Measurements from ENCODE around the gene GRIN2D. TPM values are rescaled to one million over a fixed set of nuclear protein-coding genes. Genes with fewer than 3 reads are reported as not detected.

The GRIN2D gene
- polyA plus RNA-seq, 1 of the 3 experiments (the other 2 are of a cell fraction), result 0.92 TPM

GRCh38 chr19:48413879-48414587 is 20.6 kb downstream of the GRIN2D start:
- H3K4me2 ChIP-seq, result no peak overlapping the region
- H3K36me3 ChIP-seq (replicated peaks in 1 of 2; ENCODE audit: control insufficient read depth in 1 of 2, insufficient read depth in 2 of 2, low read length in 1 of 2), result no peaks in the 10 kb centered on the region
- no peak overlapping the region for H3K9ac ChIP-seq
- DNase-seq, result no peak
- H3K4me3 ChIP-seq (ENCODE audit: low read depth in 2 of 2, low read length in 1 of 2), result no peak overlapping the region
- H3F3A ChIP-seq (replicated peaks; ENCODE audit: insufficient read depth), result no peaks in the 10 kb centered on the region
- H3K9me2 ChIP-seq, result no peaks in the 10 kb centered on the region
- no peak overlapping the region; the same call in 1 of the 2 replicates for H2AFZ ChIP-seq (ENCODE audit: low read depth)
- TF ChIP-seq RFX5 (IDR thresholded peaks at IDR 0.05; ENCODE audit: low read length) (no peak), FOXM1 (IDR thresholded peaks at IDR 0.05; ENCODE audit: low read depth) (no peak), SMC3 (IDR thresholded peaks at IDR 0.05; ENCODE audit: low read depth, low read length) (no peak), EZH2phosphoT487 (IDR thresholded peaks at IDR 0.05; ENCODE audit: borderline replicate concordance, low read depth) (no peak), MXI1 (IDR thresholded peaks at IDR 0.05; ENCODE audit: low read depth, low read length) (no peak), NRF1 (IDR thresholded peaks at IDR 0.05; ENCODE audit: low read depth, low read length) (no peak), ELF1 (IDR thresholded peaks at IDR 0.05) (no peak)
- TF ChIP-seq, protein P1, sequence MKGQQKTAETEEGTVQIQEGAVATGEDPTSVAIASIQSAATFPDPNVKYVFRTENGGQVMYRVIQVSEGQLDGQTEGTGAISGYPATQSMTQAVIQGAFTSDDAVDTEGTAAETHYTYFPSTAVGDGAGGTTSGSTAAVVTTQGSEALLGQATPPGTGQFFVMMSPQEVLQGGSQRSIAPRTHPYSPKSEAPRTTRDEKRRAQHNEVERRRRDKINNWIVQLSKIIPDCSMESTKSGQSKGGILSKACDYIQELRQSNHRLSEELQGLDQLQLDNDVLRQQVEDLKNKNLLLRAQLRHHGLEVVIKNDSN (IDR thresholded peaks at IDR 0.05; ENCODE audit: borderline replicate concordance, low read depth), result no peak
- TF ChIP-seq, protein P2, sequence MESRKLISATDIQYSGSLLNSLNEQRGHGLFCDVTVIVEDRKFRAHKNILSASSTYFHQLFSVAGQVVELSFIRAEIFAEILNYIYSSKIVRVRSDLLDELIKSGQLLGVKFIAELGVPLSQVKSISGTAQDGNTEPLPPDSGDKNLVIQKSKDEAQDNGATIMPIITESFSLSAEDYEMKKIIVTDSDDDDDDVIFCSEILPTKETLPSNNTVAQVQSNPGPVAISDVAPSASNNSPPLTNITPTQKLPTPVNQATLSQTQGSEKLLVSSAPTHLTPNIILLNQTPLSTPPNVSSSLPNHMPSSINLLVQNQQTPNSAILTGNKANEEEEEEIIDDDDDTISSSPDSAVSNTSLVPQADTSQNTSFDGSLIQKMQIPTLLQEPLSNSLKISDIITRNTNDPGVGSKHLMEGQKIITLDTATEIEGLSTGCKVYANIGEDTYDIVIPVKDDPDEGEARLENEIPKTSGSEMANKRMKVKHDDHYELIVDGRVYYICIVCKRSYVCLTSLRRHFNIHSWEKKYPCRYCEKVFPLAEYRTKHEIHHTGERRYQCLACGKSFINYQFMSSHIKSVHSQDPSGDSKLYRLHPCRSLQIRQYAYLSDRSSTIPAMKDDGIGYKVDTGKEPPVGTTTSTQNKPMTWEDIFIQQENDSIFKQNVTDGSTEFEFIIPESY (IDR thresholded peaks at IDR 0.05; ENCODE audit: borderline replicate concordance, low read depth), result no peak
- POLR2A ChIA-PET, result no interaction called here
- peak overlapping the region in 1 of 2 experiments; percentile 11; a peak in 1 of 4 replicates for H3K27ac ChIP-seq (ENCODE audit: low read depth in 2 of 2, low read length in 1 of 2)
- H4K20me1 ChIP-seq (ENCODE audit: insufficient read depth), result no peaks in the 10 kb centered on the region
- no peaks in the 10 kb centered on the region for H3K9me3 ChIP-seq
- CTCF ChIA-PET, result interaction anchor here (0.5 to 1.8 kb wide), 3 partner anchors 75 to 787 kb away, joined by 3 read pairs; no protein-coding TSS in a partner anchor
- 70% methylated on average over 18 of the region's 24 CpGs for WGBS (ENCODE audit: low lambda C conversion rate)
- no peaks in the 10 kb centered on the region; a peak in 1 of 4 replicates for H3K4me1 ChIP-seq (ENCODE audit: control insufficient read depth in 1 of 2, insufficient read depth in 2 of 2, low read depth in 1 of 2, low read length in 1 of 2)
- no peaks in the 10 kb centered on the region for H3K79me2 ChIP-seq (ENCODE audit: insufficient read depth)
- H3K27me3 ChIP-seq (ENCODE audit: insufficient read depth), result no peaks in the 10 kb centered on the region

DNA sequence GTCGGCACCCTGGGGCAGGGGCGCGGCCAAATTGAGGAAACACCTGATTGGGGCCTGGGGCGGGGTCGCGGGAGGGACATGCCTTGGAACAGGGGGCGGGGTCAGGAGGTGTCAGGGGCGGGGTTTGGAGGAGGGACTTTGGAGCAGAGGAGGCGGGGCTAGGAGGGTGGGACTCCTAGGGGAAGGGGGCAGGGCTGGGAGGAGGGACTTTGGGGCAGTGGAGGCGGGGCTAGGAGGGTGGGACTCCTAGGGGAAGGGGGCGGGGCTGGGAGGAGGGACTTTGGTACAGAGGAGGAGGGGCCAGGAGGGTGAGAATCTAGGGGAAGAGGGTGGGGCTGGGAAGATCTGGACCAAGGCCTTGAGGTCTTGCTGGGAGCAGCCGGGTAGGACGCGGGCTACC is 21.9 kb downstream of the GRIN2D start:
- H3K9me2 ChIP-seq, result no peaks in the 10 kb centered on the region
- POLR2A ChIA-PET, result no interaction called here
- CTCF ChIA-PET, result interaction anchor here (0.9 to 1.8 kb wide), 2 partner anchors 8 to 168 kb away, joined by 3 read pairs; no protein-coding TSS in a partner anchor
- H3K4me1 ChIP-seq (ENCODE audit: control insufficient read depth in 1 of 2, insufficient read depth in 2 of 2, low read depth in 1 of 2, low read length in 1 of 2), result no peaks in the 10 kb centered on the region; a peak in 1 of 4 replicates
- no peak overlapping the region for H3K4me2 ChIP-seq
- no peak overlapping the region for H3K9ac ChIP-seq
- no peaks in the 10 kb centered on the region for H3K36me3 ChIP-seq (replicated peaks in 1 of 2; ENCODE audit: control insufficient read depth in 1 of 2, insufficient read depth in 2 of 2, low read length in 1 of 2)
- no peaks in the 10 kb centered on the region for H3F3A ChIP-seq (replicated peaks; ENCODE audit: insufficient read depth)
- H3K79me2 ChIP-seq (ENCODE audit: insufficient read depth), result no peaks in the 10 kb centered on the region
- no peak overlapping the region for H2AFZ ChIP-seq (ENCODE audit: low read depth)
- no peaks in the 10 kb centered on the region for H3K27me3 ChIP-seq (ENCODE audit: insufficient read depth)
- WGBS (ENCODE audit: low lambda C conversion rate), result 87% methylated on average over 14 of the region's 14 CpGs
- H3K27ac ChIP-seq (ENCODE audit: low read depth in 2 of 2, low read length in 1 of 2), result no peak overlapping the region
- no peaks in the 10 kb centered on the region for H4K20me1 ChIP-seq (ENCODE audit: insufficient read depth)
- DNase-seq, result peak; percentile 82
- H3K9me3 ChIP-seq, result no peaks in the 10 kb centered on the region
- no peak for TF ChIP-seq RXRA (IDR thresholded peaks at IDR 0.05; ENCODE audit: borderline replicate concordance, low read depth)
- no peak for TF ChIP-seq MEF2A (IDR thresholded peaks at IDR 0.05; ENCODE audit: borderline replicate concordance, low read depth)
- TF ChIP-seq, protein P3, sequence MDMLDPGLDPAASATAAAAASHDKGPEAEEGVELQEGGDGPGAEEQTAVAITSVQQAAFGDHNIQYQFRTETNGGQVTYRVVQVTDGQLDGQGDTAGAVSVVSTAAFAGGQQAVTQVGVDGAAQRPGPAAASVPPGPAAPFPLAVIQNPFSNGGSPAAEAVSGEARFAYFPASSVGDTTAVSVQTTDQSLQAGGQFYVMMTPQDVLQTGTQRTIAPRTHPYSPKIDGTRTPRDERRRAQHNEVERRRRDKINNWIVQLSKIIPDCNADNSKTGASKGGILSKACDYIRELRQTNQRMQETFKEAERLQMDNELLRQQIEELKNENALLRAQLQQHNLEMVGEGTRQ (IDR thresholded peaks at IDR 0.05; ENCODE audit: borderline replicate concordance, low read depth, low read length), result no peak
- no peak overlapping the region for H3K4me3 ChIP-seq (ENCODE audit: low read depth in 2 of 2, low read length in 1 of 2)
